Testis (tissue), 2 donors: Measurements from ENCODE around the gene TMOD4.

Experiments used
- POLR2A ChIP-seq: fragments of 450-650 bp; IDR thresholded peaks from one replicate; pipeline ENCODE4 v1.6.1; 2017; ENCODE audit warnings: antibody characterized with exemption, mild to moderate bottlenecking, moderate library complexity
- TF ChIP-seq, protein P1 (sequence below), 3 experiments: fragments of 450-650 bp in 2 of 3; fragments of 200-600 bp in 1 of 3; sonication (generic) in 1 of 3; IDR thresholded peaks; one replicate each; pipeline ENCODE4 v1.5.1; 2016 to 2019; ENCODE audit warnings: antibody characterized with exemption in 3 of 3, mild to moderate bottlenecking in 2 of 3, moderate library complexity in 1 of 3

DNA sequence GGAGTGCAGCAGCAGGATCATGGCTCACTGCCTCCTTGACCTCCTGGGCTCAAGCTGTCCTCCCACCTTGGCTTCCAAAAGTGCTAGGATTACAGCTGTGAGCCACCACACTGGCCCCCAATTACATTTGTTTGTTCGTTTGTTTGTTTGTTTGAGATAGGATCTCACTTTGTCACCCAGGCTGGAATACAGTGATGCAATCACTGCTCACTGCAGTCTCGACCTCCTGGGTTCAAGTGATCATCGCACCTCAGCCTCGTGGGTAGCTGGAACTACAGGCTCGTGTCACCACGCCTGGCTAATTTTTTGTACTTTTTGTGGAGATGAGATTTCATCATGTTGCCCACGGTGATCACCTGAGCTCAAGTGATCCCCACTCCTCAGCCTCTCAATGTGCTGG, 16.3 kb upstream of the TMOD4 start:
- TF ChIP-seq POLR2A, result no peak
- TF ChIP-seq, protein P1, sequence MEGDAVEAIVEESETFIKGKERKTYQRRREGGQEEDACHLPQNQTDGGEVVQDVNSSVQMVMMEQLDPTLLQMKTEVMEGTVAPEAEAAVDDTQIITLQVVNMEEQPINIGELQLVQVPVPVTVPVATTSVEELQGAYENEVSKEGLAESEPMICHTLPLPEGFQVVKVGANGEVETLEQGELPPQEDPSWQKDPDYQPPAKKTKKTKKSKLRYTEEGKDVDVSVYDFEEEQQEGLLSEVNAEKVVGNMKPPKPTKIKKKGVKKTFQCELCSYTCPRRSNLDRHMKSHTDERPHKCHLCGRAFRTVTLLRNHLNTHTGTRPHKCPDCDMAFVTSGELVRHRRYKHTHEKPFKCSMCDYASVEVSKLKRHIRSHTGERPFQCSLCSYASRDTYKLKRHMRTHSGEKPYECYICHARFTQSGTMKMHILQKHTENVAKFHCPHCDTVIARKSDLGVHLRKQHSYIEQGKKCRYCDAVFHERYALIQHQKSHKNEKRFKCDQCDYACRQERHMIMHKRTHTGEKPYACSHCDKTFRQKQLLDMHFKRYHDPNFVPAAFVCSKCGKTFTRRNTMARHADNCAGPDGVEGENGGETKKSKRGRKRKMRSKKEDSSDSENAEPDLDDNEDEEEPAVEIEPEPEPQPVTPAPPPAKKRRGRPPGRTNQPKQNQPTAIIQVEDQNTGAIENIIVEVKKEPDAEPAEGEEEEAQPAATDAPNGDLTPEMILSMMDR (IDR thresholded peaks at IDR 0.05), result no peak
